ENCODE measurements around the gene STIM1. TPM values are rescaled to one million over a fixed set of nuclear protein-coding genes. Genes with fewer than 3 reads are reported as not detected.

STIM1 gene
- total RNA-seq, 1 experiment from 2014 or later = 55.1 TPM

DNA sequence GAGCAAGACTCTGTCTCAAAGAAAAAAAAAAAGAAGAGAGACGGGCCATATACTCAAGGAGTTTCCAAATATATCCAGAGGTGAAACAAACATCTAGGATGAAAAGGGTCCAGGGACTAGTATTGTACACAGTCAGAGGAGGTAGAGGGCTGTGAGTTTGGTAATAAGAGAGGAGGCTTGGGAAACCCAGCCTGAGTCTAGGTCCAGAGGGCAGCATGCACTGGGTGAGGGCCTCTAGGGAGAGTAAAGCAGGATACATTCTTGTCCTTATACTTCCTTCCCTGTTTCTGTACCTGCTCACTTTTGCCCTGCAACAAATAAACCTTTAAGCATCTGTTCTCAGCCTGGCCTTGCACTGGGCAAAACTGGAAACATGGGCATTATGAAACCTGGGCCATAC, 31.5 kb downstream of the STIM1 start:
- intact Hi-C loops (cut with micrococcal nuclease; ENCODE audit: unreplicated experiment) = no loop called here
- POLR2A ChIA-PET = no interaction called here
- H3K27ac Mint-ChIP-seq (ENCODE audit: unreplicated experiment) = no peak overlapping the region
- H3K4me1 Mint-ChIP-seq (ENCODE audit: low read depth, unreplicated experiment) = peaks cover 18% of the 10 kb centered on the region
- H3K4me3 Mint-ChIP-seq (ENCODE audit: unreplicated experiment) = no peak overlapping the region
- H3K9me3 Mint-ChIP-seq (ENCODE audit: unreplicated experiment) = no peaks in the 10 kb centered on the region
- peaks cover 5% of the 10 kb centered on the region for H3K36me3 Mint-ChIP-seq (ENCODE audit: insufficient read depth, unreplicated experiment)
- no peak overlapping the region for H3K4me3 ChIP-seq (ENCODE audit: low read depth, low read length)
- no TSS peak for BruUV-seq (replicated peaks)
- H3K4me1 ChIP-seq = no peaks in the 10 kb centered on the region; the same call in 1 of the 2 replicates
- TF ChIP-seq, protein P1, sequence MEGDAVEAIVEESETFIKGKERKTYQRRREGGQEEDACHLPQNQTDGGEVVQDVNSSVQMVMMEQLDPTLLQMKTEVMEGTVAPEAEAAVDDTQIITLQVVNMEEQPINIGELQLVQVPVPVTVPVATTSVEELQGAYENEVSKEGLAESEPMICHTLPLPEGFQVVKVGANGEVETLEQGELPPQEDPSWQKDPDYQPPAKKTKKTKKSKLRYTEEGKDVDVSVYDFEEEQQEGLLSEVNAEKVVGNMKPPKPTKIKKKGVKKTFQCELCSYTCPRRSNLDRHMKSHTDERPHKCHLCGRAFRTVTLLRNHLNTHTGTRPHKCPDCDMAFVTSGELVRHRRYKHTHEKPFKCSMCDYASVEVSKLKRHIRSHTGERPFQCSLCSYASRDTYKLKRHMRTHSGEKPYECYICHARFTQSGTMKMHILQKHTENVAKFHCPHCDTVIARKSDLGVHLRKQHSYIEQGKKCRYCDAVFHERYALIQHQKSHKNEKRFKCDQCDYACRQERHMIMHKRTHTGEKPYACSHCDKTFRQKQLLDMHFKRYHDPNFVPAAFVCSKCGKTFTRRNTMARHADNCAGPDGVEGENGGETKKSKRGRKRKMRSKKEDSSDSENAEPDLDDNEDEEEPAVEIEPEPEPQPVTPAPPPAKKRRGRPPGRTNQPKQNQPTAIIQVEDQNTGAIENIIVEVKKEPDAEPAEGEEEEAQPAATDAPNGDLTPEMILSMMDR (IDR thresholded peaks at IDR 0.05; ENCODE audit: insufficient read depth in 1 of 2, low read depth in 1 of 2, low read length in 1 of 2, severe bottlenecking in 1 of 2, unreplicated experiment in 1 of 2) = no peak
- H3K36me3 ChIP-seq (ENCODE audit: control insufficient read depth, insufficient read depth, low read length) = no peaks in the 10 kb centered on the region
- CTCF ChIA-PET = no interaction called here
- H3K9me3 ChIP-seq = no peaks in the 10 kb centered on the region
- DNase-seq = no peak
- no peaks in the 10 kb centered on the region for H3K27me3 Mint-ChIP-seq (ENCODE audit: insufficient read depth, unreplicated experiment)
- H3K27me3 ChIP-seq (replicated peaks; ENCODE audit: control insufficient read depth, insufficient read depth, low read length) = no peaks in the 10 kb centered on the region

DNA sequence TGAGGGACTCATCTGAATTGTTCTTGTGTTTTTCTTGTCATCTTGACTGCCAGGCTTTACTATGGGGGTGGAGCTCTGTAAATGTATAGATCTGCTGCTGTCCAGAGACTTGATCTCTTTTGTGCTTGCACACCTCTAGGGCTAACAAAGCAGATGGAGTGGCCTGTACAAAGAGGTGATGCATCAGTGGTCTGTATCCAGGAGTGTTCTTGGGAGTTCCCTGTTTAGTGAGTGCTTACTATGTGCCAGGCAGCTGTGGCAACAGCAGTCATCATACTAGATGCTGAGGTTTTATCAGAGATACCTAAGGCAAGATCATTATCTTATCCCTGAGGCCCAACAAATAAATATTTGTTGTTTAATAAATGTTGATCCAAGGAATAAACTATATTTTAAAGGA, 33.4 kb downstream of the STIM1 start:
- H3K9me3 Mint-ChIP-seq (ENCODE audit: unreplicated experiment) = no peaks in the 10 kb centered on the region

DNA sequence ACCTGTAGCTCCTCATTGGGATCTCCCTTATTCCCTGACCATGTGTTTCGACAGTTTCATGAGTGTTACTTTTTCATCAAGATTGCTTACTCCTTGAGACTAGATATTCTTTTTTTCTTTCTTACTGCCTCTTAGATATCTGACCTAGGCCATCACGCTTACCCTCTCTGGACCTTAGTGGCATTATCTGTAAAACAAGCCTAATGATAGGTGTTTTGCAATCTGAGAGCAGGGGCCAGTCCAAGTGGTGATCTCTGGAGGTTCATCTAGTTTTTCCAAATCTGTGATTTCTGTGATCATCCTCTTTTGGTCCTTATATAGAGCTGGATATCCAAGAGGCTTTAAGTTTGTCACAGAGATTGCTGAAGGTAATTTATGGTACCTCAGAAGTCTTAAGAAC, 34.5 kb downstream of the STIM1 start:
- no peaks in the 10 kb centered on the region for H3K27me3 Mint-ChIP-seq (ENCODE audit: insufficient read depth, unreplicated experiment)
- BruUV-seq (replicated peaks) = no TSS peak
- DNase-seq = no peak
- peaks cover 5% of the 10 kb centered on the region for H3K36me3 Mint-ChIP-seq (ENCODE audit: insufficient read depth, unreplicated experiment)
- H3K4me3 ChIP-seq (ENCODE audit: low read depth, low read length) = no peak overlapping the region
- H3K36me3 ChIP-seq (ENCODE audit: control insufficient read depth, insufficient read depth, low read length) = no peaks in the 10 kb centered on the region
- CTCF ChIA-PET = interaction anchor here (0.8 kb wide), 1 partner anchor 35 kb away, joined by 3 read pairs; the partner anchor contains the start of gene STIM1
- no peaks in the 10 kb centered on the region for H3K9me3 Mint-ChIP-seq (ENCODE audit: unreplicated experiment)
- no peak overlapping the region for H3K27ac Mint-ChIP-seq (ENCODE audit: unreplicated experiment)
- H3K4me3 Mint-ChIP-seq (ENCODE audit: unreplicated experiment) = no peak overlapping the region
- no peaks in the 10 kb centered on the region for H3K9me3 ChIP-seq
- TF ChIP-seq, protein P1 (IDR thresholded peaks at IDR 0.05; ENCODE audit: insufficient read depth in 1 of 2, low read depth in 1 of 2, low read length in 1 of 2, severe bottlenecking in 1 of 2, unreplicated experiment in 1 of 2) = no peak
- POLR2A ChIA-PET = no interaction called here
- intact Hi-C loops (cut with micrococcal nuclease; ENCODE audit: unreplicated experiment) = no loop called here
- peaks cover 18% of the 10 kb centered on the region for H3K4me1 Mint-ChIP-seq (ENCODE audit: low read depth, unreplicated experiment)
- no peaks in the 10 kb centered on the region for H3K27me3 ChIP-seq (replicated peaks; ENCODE audit: control insufficient read depth, insufficient read depth, low read length)
- H3K4me1 ChIP-seq = no peaks in the 10 kb centered on the region; the same call in 1 of the 2 replicates

More for the DNA sequence above, 33.4 kb downstream of the STIM1 start:
- Mint-ChIP-seq H3K27me3 (ENCODE audit: insufficient read depth, unreplicated experiment) (no peaks in the 10 kb centered on the region), H3K36me3 (ENCODE audit: insufficient read depth, unreplicated experiment) (peaks cover 5% of the 10 kb centered on the region), H3K4me1 (ENCODE audit: low read depth, unreplicated experiment) (peaks cover 18% of the 10 kb centered on the region), H3K27ac (ENCODE audit: unreplicated experiment) (no peak overlapping the region), H3K4me3 (ENCODE audit: unreplicated experiment) (no peak overlapping the region)
- intact Hi-C loops (cut with micrococcal nuclease; ENCODE audit: unreplicated experiment) = no loop called here
- Histone ChIP-seq H3K27me3 (replicated peaks; ENCODE audit: control insufficient read depth, insufficient read depth, low read length) (no peaks in the 10 kb centered on the region), H3K36me3 (ENCODE audit: control insufficient read depth, insufficient read depth, low read length) (no peaks in the 10 kb centered on the region), H3K4me1 (no peaks in the 10 kb centered on the region; the same call in 1 of the 2 replicates), H3K4me3 (ENCODE audit: low read depth, low read length) (no peak overlapping the region), H3K9me3 (no peaks in the 10 kb centered on the region)
- ChIA-PET CTCF (no interaction called here), POLR2A (no interaction called here)
- TF ChIP-seq, protein P1 (IDR thresholded peaks at IDR 0.05; ENCODE audit: insufficient read depth in 1 of 2, low read depth in 1 of 2, low read length in 1 of 2, severe bottlenecking in 1 of 2, unreplicated experiment in 1 of 2) = no peak
- no TSS peak for BruUV-seq (replicated peaks)
- DNase-seq = no peak

Data from Caco-2 (cell line).